Caki2 (cell line): ENCODE measurements around the gene ARHGAP18. TPM values are rescaled to one million over a fixed set of nuclear protein-coding genes. Genes with fewer than 3 reads are reported as not detected.

Experiments
- DNase-seq: peaks from one replicate; pipeline ENCODE4 v3.0.0-alpha.2; 2015; ENCODE audit warnings: low read depth
- in situ Hi-C: cut with HindIII; loops from 2 replicates; pipeline ENCODE4 v1.10.0; 2016; ENCODE audit warnings: low sequenced_read_pairs, low pct_unique_long_range_greater_than_20kb, mixed read lengths
- total RNA-seq: library from RNA; depleted of rRNA; stranded (reverse); fragments of >200 nt; shearing (Covaris generic); gene quantifications from 2 replicates; pipeline ENCODE4 v1.2.3, GENCODE V29; 2014; ENCODE audit warnings: low replicate concordance

ARHGAP18 gene
- total RNA-seq, 1 experiment from 2014 or later = 17.3 TPM

DNA sequence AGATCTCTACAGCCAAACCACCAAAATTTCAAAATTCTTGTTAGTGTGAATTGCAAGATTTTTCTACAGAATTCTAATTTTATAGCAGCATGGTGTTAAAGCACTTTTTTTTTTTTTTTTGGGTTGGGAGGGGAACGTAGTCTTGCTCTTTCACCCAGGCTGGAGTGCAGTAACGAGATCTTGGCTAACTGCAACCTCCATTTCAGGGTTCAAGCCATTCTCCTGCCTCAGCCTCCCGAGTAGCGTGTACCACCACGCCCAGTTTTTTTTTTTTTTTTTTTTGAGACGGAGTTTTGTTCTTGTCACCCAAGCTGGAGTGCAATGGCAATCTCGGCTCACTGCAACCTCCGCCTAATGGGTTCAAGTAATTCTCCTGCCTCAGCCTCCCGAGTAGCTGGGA, 11.5 kb downstream of the ARHGAP18 start:
- in situ Hi-C loops = no loop called here

DNA sequence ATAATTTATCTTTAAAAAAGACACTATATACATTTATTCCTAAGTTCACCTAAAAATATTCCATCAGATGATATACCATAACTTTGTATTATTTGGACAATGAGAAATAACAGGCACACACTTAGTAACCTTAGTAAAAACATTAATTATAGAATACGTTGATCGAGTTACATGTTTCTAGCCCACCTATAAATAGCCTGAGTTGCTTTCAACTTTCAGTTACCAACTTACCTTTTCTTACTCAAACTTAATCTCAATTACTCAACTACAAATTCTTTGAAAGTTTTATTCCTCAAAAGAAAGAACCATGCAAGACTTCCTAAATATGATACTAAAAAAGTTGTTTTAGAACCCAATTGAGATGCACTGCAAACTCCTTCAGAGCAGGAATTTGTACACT, 12.2 kb downstream of the ARHGAP18 start:
- no peak for DNase-seq
- in situ Hi-C loops = no loop called here

More for the DNA sequence above, 11.5 kb downstream of the ARHGAP18 start:
- no peak for DNase-seq

- in situ Hi-C loops = no loop called here
- DNase-seq = no peak
These were observed 13.1 kb downstream of the ARHGAP18 start for GRCh38 chr6:129696843-129697242.

GRCh38 chr6:129696028-129696418, 14.0 kb downstream of the ARHGAP18 start:
- in situ Hi-C loops = no loop called here
- no peak for DNase-seq

DNA sequence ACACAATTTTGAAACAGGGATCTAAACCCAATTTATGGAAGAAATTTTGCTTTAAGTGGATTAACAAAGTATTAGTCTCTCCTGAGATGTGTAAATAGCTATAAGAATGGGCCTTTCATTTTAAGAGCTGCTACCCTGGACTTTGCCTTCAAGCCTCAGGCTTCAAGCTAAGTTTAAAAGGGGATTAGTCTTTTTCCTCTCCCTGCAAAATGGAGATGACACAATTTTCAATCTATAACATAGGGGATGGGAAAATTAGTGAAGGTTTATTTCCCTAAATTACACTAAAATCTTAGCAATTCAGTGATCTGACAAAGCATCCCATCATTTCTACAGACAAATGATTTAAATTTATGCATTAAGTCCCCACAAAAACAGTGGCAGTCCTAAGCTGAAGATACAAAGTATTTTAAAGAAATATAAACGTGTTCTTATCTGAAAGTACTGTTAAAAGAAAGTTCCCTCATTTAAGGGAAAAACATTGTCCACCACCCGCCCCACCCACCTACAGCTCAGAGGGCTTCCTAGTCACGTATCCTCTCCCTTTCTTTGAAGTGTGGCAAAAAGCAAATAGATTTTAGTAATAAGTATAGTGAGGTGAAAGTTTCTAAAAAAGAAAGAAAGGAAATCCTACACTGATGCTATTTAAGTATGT, 14.5 kb downstream of the ARHGAP18 start:
- in situ Hi-C loops = no loop called here

GRCh38 chr6:129694036-129694435, 15.9 kb downstream of the ARHGAP18 start:
- in situ Hi-C loops = no loop called here
- DNase-seq = no peak

More for the DNA sequence above, 14.5 kb downstream of the ARHGAP18 start:
- DNase-seq = no peak

DNA sequence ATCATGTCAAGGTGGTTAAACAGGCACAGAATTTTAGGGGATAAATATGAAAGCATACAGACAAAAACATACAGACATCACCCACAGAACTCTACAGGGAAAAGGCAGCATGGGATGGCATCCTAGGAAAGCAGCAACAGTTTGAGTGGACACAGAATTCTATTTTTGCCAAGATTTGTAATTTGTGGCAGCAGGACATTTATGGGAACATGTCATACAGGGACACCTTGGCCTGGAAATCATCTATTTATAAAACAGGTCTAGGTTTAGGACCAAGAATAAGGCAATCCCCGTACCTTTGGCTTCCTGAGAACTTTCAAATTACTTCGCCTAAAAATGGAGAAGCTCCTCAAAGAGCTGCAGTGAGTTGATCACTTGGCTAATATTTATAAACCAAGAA, 17.5 kb downstream of the ARHGAP18 start:
- DNase-seq = no peak
- in situ Hi-C loops = no loop called here

GRCh38 chr6:129691709-129692108, 18.3 kb downstream of the ARHGAP18 start:
- no peak for DNase-seq
- in situ Hi-C loops = no loop called here

- DNase-seq = no peak
- in situ Hi-C loops = no loop called here
These were observed 18.8 kb downstream of the ARHGAP18 start for GRCh38 chr6:129691043-129691640.

DNA sequence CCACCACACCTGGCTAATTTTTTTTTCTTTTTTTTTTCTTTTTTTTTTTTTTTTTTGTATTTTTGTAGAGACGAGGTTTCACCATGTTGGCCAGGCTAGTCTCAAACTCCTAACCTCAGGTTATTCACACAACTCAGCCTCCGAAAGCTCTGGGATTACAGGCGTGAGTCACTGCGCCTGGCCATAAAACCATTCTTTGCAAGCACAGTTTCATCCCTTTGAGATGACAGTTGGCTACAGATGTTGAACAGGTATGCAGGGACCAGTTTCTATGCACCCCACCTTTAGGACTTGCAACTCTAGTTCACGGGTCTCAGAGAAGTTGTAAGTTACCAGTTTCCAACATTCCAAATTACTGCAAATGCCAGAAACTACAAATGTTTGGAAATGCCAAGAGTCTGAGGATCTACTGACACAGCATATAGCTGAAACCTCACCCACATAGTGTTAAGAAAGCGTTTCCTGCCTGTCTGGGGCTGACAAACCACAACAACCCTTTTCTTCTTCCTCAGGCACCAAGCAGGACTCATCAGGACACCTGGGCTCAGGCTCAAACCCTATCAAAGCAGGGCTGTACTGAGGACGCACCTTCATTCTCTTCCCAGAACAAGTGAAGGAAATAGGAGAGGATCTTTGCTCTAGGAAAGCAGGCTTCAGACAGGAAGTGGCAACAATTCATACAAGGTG, 22.9 kb downstream of the ARHGAP18 start:
- in situ Hi-C loops = no loop called here
- no peak for DNase-seq

DNA sequence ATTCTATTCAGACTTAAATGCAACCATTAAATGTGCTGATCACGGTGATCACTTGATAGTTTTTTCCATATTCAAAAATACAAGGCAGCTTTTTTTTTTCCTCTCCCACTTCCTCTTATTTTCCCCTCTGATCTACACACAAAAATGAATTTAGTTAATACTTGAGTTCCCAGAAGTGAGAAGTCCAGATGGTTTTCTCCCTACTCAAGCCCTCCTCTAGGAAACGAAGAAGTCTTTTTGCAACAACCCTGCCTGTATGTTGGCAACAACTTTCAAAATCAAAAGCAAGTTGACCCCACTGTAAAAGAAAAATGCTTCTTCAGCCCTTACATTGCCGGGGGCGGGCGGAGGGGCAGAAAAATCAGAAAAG, 24.3 kb downstream of the ARHGAP18 start:
- DNase-seq = no peak
- in situ Hi-C loops = no loop called here

GRCh38 chr6:129684903-129685661, 24.9 kb downstream of the ARHGAP18 start:
- DNase-seq = no peak
- in situ Hi-C loops = no loop called here

- no peak for DNase-seq
- in situ Hi-C loops = no loop called here
These were observed 25.6 kb downstream of the ARHGAP18 start for GRCh38 chr6:129684323-129684884.

DNA sequence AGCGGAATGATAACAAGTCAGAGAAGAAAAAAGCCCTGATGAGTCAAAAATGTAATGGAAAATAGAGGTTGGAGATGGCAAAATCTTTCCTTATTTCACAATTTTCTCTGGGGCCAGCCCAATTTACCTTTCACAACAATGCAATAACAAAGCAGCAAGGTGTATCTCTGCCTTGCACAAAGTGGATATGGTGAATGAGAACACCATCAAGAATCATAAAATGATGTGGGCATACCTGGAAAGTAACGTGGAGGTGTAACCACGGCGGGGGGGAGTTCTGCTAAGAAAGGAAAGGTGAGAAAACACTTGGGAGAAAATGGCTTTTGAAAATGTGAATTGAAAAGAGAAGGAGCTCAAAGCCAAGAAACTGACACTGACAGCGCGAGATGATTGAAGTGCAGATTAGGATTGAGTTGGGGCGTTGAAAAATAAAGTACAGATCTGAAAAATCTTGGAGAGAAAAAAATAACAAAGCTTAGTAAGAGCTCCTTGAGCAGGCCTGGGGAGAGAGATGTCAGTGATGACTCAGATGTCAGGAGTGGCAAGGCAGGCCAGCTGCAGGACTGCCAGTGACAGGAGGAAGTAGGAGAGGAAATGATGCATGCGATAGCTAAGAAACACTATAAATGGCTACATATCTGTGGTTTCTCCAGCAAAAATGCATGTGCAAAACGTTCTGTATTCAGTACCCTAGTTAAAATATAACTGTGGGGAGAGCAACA, 26.2 kb downstream of the ARHGAP18 start:
- peak; percentile 96 for DNase-seq
- in situ Hi-C loops = no loop called here

- in situ Hi-C loops = no loop called here
- DNase-seq = no peak
These were observed 28.1 kb downstream of the ARHGAP18 start for GRCh38 chr6:129681913-129682205.

GRCh38 chr6:129680633-129681032, 29.3 kb downstream of the ARHGAP18 start:
- DNase-seq = no peak
- in situ Hi-C loops = no loop called here

DNA sequence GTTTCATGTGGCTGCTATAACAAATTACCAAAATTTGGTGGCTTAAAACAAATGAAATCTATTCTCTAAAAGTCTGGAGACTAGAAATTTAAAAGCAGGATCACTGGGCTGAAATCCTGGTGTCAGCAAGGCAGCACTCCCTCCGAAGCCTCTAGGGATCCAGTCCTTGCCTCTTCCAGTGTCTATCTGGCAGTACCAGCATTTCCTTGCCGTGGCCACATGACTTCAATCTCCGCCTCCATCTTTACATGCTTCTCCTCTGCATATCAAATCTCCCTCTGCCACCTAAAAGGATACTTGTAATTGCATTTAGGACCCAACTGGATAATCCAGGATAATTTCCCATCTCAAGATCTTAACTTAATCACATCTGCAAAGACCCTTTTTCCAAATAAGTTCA, 30.2 kb downstream of the ARHGAP18 start:
- DNase-seq = no peak
- in situ Hi-C loops = loop anchor here (5.0 kb wide), 1 partner anchor 37 kb away; no protein-coding TSS in a partner anchor

GRCh38 chr6:129679275-129679674, 30.7 kb downstream of the ARHGAP18 start:
- in situ Hi-C loops = loop anchor here (5.0 kb wide), 1 partner anchor 37 kb away; no protein-coding TSS in a partner anchor
- DNase-seq = no peak
